GOT3 (cell line): ENCODE data around the gene FAT1.

Experiments used
- DNase-seq: peaks from one replicate; lab custom pipeline; 2025; ENCODE audit warnings: mixed read lengths; lab: John Stamatoyannopoulos, UW

Gene FAT1

GRCh38 chr4:186725469-186726425 lies 2.1 kb upstream of the FAT1 start:
- DNase-seq, result no peak

DNA sequence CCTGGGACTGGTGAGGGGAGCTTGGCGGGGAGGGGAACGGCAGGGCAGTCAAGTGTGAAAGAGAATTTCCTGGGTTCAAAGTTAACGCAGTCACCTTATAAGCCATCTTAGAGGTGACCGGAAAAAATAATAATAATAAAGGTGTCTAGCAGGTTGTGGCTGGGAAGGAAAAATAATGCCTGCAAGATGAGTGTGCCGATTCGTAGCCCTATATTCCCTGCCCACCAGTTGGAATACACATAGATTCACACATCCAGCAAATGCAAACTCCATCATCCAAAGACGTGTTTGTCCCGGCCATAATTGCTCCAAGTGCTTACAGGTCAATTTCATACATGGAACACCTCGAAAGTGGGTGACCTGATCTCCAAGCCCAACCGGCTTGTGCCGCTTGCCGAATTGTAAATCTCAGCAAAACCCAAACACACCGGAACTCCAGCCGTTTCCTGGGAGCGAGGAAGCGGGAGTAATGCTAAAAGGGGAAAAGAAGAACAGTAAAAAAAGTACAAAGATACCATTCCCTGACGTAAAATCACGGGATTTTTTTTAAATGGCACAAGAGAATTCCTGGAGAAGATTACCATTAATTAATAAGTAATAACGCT lies 1.3 kb upstream of the FAT1 start:
- DNase-seq, result no peak

GRCh38 chr4:186724058-186724863 lies 605 bp upstream of the FAT1 start:
- DNase-seq, result no peak

DNA sequence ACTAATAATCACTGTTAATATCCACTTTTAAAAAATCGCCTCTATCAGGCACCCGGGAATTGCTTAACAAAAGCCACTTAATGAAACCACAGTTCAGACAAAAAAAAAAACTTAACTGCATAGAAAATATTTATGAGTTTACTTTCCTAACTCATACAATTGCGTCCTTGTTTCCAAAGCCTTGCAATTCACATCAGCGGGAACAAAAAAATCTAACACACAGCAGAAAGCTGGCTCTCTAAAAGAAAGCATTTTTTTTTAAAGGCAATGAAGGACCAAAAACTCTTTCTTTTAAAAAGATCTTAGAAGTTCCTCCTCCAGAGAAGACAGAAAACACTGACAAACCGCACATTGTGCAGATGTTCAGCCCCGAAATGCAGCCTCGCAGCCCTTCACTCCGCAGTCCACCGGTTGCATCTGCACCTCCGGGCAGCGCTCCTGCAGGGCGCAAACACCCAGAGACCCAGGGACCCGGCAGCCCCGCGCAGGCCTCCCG lies 812 bp downstream of the FAT1 start:
- no peak for DNase-seq

- no peak for DNase-seq
Observed at GRCh38 chr4:186719925-186720694, 3.5 kb downstream of the FAT1 start.

- DNase-seq, result no peak
Observed at GRCh38 chr4:186717556-186717955, 6.1 kb downstream of the FAT1 start.

- DNase-seq, result no peak
Observed at GRCh38 chr4:186715077-186715476, 8.6 kb downstream of the FAT1 start.

DNA sequence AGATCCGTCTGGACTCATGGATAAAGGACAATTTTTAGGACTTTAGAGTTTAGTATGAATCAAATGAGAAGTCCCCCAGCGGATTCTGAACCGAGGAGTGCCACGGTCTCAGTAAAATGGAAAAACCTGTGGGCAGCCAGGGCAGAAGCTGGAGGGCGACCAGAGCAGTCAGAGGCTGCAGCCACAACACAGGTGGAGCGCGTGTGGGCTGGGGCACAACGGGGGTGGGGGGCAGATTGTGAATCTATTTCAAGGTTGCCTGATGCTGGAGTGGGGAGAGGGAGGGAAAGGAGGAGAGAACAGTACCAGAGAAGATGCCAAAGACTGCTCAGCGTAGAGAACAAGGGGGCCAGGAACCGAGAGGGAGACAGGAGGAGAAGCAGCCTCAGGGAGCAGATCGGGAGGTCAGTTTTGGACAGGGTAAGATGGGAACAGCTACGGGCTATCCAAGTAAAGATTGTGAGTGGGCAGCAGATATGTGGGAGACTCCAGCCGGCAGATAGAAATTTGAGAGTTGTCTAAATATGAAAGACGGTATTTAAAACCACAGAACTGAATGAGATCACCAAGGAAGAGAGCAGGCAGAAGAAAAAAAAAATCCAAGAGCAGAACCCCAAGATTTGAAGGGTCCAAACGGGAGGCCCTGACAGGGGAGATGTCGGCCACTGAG lies 9.5 kb downstream of the FAT1 start:
- no peak for DNase-seq

- DNase-seq, result no peak
Observed at GRCh38 chr4:186712690-186713089, 11.0 kb downstream of the FAT1 start.

GRCh38 chr4:186710521-186711119 lies 13.0 kb downstream of the FAT1 start:
- no peak for DNase-seq

DNA sequence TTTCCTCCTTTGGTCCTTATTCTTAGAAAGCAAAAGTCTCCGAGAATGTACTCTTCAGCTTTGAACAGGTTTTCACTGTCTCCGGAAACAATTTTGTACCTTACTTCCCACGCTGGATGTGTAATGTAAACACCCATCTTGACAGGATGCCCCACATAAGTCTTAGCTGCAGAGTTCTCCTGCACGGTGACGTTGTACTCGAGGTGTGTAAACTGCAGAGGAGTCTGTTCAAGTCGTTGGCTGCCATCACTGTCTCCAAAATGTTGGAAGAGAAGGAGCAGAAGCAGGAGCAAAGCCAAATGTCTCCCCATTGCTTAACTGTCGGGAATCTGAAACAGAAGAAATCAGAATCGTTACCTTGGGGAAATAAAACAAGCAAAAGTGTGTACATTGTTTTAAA lies 14.1 kb downstream of the FAT1 start:
- no peak for DNase-seq

DNA sequence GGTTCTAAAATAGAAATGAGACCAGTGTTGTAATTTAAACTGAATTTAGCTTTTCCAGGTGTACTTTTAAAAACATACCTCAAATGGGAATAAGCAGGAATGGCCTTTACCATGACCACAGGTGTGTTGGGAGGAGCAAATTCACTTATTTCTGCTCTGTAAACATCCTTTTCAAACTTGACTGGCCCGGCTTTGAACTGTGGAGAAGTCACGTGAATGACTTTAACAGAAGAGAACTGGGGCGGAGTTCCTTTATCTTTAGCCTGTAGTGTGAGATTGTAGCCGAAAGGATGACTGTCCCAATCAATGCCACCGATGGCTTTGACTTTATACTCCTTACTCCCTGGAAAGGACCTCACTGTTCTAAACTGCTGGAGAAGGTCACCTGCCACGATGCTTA lies 15.1 kb downstream of the FAT1 start:
- DNase-seq, result no peak

- no peak for DNase-seq
Observed at GRCh38 chr4:186707996-186708395, 15.7 kb downstream of the FAT1 start.

DNA sequence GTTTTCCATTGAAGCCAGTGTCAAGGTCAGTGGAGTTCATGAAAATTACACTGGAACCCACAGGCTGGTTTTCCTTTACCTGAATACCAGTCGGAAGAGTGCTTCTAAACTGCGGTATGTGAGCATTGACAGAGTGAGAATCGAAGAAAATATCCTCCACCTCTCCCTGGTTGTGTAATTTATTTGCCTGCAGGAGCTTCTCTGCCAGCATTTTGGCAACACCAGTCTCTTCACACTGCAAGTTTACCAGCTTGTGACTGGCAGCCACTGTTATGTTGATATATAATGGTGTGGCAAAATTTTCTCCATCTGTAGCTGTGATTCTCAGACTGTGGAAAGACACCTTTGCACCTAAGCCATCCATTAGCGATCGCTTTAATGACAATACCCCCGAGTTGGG lies 16.1 kb downstream of the FAT1 start:
- DNase-seq, result no peak

DNA sequence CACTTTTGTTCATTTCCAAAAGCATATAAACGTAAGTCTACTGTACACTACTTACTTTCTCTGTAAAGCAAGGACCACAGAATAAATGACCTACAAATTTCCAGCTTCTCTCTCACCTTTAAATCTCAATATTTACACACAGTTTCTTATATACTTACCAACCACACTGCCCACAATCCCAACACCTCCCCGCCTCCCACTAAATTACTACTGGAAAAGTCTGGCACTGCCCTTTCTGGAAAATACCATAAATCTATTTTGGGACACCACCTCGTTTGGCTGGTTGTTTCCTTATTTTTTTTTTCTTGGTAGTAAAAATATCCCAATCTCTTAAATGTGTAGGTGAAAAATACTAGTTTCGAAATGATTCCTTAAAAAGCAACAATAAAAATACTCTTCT lies 19.6 kb downstream of the FAT1 start:
- DNase-seq, result no peak

DNA sequence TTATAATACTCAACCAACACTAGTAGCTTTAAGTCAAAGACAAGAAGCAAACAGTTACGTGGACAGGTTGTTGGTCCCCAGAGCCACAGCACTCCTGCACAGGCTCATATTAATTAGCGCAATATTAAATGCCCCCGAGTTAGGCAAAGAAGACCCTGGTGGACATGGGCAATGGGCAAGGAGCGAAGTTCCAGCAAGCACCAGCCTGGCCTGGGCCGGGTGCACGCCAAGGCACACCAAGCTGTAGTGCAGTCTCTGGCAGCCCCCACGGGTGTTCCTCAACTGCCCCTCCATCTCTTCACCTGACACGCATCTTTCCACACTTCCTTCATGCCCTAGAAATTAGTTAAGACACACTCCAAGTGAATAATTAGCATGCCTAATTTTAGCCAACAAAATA lies 20.1 kb downstream of the FAT1 start:
- no peak for DNase-seq

GRCh38 chr4:186702940-186703339 lies 20.7 kb downstream of the FAT1 start:
- no peak for DNase-seq

DNA sequence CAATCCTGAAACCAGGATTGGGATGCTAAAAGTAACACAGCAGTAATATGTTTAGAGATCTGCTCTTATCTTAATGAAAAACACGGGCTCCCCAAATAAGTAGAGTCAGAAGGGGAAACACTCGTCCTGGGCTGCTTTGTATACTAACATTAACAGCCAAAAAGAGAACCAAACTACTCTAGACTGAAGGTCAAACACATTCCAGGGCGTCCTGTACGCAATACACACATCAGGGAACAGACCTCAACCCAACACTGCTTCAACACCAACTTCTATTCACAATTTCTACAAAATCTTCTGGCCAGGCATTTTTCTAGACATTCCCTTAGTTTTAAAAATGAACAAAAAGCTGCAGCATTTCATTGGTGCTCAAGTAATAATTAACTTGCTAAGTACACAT lies 21.4 kb downstream of the FAT1 start:
- no peak for DNase-seq

DNA sequence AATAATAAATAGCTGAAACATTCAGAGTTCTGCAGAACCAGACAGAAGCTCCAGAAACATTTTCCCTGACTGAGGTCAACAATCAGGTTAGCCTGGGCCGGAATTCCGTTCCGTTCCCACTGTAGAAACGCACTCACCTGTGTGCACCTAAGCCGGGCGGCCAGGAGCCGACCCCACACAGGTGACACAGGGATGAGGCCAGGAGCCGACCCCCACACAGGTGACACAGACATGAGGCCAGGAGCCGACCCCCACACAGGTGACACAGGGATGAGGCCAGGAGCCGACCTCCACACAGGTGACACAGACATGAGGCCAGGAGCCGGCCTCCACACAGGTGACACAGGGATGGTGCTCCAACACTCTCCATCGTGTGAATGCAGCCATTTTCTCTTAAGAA lies 21.9 kb downstream of the FAT1 start:
- DNase-seq, result no peak

- DNase-seq, result no peak
Observed at GRCh38 chr4:186701273-186701672, 22.4 kb downstream of the FAT1 start.

GRCh38 chr4:186700746-186701145 lies 22.9 kb downstream of the FAT1 start:
- DNase-seq, result no peak
